Erythroblast (primary cell): ENCODE data around the gene CLIC6.

Source experiments
- DNase-seq, 2 experiments: peaks; one replicate each; lab custom pipeline; 2025; lab: John Stamatoyannopoulos, UW
- GATA1 ChIP-seq: IDR thresholded peaks from 2 replicates; pipeline ENCODE4 v1.6.1; 2011; ENCODE audit warnings: low read depth, mild to moderate bottlenecking, control low read depth, low read length, moderate library complexity
- POLR2A ChIP-seq: IDR thresholded peaks from 2 replicates; pipeline ENCODE4 v1.6.1; 2011; ENCODE audit warnings: mild to moderate bottlenecking, low read length

The CLIC6 gene

DNA sequence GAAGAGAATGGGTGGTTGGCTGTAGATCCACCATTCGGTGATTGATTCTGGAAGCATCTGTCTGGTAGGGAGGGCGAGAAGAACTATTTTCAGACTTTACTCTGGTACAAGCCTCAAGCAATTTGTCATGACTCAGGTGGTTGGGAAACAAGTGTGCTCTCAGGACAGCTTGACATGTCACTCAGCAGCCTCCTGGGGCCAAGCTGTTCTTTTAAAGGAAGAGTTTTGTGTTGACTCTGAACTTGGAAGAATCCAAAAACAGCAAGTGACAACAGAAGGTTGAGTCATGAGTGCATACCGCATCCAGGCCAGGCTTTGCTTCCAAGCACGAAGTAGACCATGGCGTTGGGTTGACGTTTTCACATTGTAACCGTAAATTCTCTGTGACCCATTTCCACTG lies 65.9 kb downstream of the CLIC6 start:
- no peak for DNase-seq
- TF ChIP-seq GATA1, result no peak
- no peak for TF ChIP-seq POLR2A

- no peak for DNase-seq
- TF ChIP-seq POLR2A (no peak), GATA1 (no peak)
These were observed 67.5 kb downstream of the CLIC6 start for GRCh38 chr21:34736116-34736874.

DNA sequence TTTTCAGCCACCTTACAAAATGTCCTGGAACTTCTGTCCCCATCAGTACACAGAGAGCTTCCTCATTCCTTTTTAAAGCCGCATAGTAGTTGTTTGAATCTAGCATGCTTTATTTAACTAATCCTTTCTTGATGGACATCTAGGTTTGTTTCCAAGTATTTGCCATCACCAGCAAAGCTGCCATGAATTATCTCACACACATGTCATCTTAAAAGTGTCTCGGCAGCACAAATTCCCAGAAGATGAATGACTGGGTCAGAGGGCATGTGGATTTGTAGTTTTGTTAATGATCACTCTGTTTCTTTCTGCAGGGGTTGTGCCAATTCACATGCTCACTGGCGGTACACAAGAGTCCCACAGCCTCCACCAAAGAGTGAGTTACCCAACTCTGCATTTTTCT lies 68.3 kb downstream of the CLIC6 start:
- no peak for DNase-seq
- no peak for TF ChIP-seq GATA1
- no peak for TF ChIP-seq POLR2A

DNA sequence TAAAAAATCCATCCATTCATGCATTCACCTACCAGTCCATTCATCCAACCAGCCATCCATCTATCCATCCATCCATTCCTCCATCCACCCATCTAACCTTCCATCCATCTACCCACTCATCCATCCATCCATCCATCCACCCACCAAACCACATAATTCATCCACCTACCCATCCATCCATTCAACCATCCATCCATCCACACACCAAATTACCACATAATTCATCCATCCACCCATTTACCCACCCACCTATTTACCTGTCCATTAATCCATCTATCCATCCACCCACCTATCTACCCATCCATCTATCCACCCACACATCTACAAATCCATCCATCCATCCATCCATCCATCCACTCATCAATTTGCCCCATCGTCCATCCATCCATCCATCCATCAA lies 71.4 kb downstream of the CLIC6 start:
- TF ChIP-seq GATA1, result no peak
- no peak for TF ChIP-seq POLR2A
- DNase-seq, result no peak

DNA sequence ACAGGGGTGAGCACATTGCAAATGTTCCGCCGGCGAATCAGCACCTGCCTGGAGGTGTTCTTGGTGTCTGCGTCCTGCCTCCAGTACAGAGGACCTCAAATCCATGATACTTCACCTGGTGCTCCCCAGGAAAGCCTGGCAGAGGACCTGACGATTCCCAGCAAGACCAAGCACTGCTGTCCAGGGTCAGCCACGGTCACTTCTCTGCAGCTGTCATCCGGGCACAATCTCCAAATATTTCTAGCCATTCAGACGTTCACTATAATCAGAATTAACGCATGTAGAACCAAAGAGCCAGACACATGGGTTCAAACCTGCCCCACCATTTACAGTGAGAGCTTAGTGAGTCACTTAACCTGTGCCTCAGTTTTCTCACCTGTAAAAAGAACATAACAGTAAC lies 74.5 kb downstream of the CLIC6 start:
- TF ChIP-seq POLR2A (no peak), GATA1 (no peak)
- DNase-seq, result no peak

GRCh38 chr21:34743831-34744230 lies 75.0 kb downstream of the CLIC6 start:
- no peak for DNase-seq
- TF ChIP-seq POLR2A (no peak), GATA1 (no peak)

DNA sequence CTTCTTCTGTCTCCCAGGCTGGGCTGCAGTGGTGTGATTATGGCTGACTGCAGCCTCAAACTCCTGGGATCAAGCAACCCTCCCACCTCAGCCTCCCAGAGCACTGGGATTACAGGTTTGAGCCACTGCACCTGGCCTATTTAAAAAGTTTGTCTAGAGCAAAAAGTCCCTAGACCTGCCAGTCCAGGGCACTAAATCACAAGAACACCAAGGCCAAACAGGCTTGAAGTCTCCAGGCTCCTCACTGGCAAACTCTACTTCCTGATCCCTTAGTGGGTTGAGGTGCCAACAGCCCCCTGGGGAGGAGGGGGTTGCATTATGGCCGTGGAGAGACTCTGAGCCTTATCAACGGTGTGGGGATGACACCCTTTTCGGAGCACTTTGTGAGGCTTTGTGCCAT lies 76.0 kb downstream of the CLIC6 start:
- DNase-seq, result no peak
- TF ChIP-seq GATA1 (no peak), POLR2A (no peak)

DNA sequence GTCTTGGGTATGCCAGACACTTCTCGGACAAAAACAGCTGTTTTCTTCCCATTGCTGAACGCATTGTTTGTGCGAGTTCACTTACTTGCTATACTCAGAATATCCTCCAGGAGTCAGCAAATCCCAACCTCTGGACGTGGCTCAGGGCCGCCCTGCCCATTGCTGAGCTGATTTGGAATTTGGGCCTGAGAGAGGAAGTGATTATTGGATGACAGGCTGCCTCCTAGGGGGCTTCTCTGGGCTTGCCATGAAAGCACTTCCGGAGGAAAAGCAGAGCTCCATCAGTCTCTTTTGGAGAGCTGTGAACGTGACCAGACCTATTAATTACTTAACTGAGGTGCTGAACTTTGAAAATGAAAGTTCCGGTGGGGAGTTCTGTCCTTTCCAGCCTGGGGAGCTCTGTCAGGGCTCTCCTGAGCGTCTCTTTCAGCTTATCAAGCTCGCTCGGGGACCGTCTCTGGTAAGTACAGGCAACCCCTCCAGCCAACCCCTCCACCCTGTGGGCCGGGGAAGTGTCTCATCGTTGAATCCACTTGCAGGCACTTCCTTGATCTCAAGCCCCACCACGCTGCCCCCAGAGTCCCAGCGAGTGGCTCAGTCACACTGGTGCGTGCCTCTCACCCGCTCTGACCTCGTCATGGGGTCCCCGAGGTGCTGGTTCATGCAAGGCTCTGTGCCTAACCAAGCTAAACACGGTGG lies 76.9 kb downstream of the CLIC6 start:
- no peak for TF ChIP-seq POLR2A
- no peak for TF ChIP-seq GATA1
- peak; percentile 63 to 77 for DNase-seq

DNA sequence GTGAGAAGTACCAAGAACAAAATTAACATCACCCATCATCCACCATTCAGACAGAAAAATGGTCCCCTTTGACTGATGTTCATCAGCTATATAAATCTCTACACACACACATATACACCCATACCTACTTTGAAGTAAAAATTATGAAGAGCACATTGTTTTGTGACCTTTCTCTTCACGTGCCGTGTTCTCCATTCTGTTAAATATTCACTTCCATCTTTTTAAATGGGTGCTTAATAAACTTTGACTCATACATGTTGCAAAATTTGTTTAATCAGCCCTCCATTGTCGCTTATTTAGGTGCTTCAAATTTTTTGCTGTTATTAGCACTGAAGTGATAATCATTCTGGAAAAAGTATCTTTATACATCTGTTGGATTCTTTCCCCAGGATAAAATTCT lies 80.1 kb downstream of the CLIC6 start:
- TF ChIP-seq POLR2A (no peak), GATA1 (no peak)
- no peak for DNase-seq

- TF ChIP-seq GATA1, result no peak
- TF ChIP-seq POLR2A, result no peak
- DNase-seq, result no peak
These were observed 86.2 kb downstream of the CLIC6 start for GRCh38 chr21:34754690-34755647.

DNA sequence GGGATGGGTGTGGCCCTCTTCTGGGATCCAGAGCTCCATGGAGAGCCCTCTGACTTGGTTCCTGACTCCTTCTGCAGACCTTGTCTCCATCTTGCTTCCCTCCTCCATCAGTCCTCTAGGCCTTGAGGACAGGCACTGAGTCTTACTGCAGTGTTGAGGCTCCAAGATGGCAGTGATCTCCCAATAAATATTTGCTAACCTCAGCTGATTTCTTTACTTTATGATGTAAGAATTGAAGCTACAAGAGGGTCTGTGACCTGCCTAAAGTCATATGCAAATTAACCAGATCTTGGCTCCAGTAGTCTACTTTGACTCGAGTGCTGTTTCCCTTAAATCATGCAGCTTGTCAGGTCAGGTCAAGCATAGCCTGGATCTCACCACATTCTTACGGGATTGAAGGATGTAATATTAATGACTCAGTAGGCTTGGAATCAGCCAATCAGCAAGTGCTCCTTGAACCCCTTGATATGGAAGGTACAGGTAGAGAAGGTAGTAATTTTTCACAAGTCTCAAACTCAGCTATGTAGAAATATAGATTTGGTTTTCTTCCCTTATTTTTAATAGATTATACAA lies 93.0 kb downstream of the CLIC6 start:
- no peak for DNase-seq
- no peak for TF ChIP-seq POLR2A
- TF ChIP-seq GATA1, result no peak

DNA sequence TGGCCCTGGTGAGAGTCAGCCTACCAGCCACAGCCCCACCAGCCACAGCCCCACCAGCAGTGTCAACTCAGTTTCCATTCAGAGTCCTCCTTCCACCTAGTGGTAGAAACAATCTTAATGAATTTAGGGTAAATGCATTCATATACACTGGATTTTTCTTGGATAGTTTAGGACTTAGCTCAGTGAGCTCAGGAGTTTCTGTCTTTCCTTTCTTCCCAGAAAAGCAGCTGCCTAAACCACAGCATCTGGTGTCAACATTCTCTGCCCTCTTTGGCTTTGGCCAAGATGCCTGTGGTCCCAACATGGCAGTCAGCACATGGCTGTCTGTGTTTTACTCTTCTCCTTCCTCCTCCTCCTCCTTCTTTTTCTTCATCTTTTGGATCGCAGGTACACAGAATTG lies 94.0 kb downstream of the CLIC6 start:
- no peak for DNase-seq
- TF ChIP-seq POLR2A (no peak), GATA1 (no peak)

DNA sequence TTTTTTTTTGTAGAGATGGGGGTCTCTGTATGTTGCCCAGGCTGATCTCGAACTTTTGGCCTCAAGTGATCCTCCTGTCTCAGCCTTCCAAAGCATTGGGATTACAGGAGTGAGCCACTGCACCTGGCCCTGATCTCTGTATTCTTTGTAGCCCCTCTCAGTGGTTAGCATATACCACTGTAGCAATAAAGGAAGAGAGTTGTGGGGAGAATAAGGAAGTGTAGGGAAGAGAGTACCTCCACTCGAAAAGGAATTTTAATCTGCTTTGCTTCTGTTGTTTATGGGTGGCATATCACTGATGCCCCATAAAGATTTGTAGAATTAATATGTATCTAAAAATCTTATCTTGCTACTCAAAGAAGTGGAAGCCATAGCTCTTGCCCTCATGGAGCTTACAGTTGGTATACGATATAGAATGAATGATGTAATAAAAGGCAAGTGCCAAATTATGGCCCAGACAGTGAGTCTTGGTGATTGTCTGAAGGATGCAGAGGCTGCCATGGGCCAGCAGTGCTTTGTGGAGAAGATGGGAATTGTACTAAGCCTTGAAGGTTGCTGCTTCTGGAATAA lies 96.0 kb downstream of the CLIC6 start:
- no peak for DNase-seq

More for the DNA sequence above, 96.0 kb downstream of the CLIC6 start:
- TF ChIP-seq POLR2A (no peak), GATA1 (no peak)
